NCI-H1694 treated with DMSO at 0.1 percent for 48 hours (cell line): Measurements from ENCODE around the gene YAF2.

ENCODE experiments used
- DNase-seq: peaks from one replicate; lab custom pipeline; 2025; lab: John Stamatoyannopoulos, UW

Gene YAF2

GRCh38 chr12:42144408-42145196 is 93.4 kb downstream of the YAF2 start, which contains the start of gene GXYLT1:
TSS of gene GXYLT1 (minus strand) at chr12:42144874. CDS start at chr12:42144646, 228 bp downstream.
- peak; percentile 47 for DNase-seq

GRCh38 chr12:42144158-42144407 is 94.0 kb downstream of the YAF2 start:
- DNase-seq = no peak

DNA sequence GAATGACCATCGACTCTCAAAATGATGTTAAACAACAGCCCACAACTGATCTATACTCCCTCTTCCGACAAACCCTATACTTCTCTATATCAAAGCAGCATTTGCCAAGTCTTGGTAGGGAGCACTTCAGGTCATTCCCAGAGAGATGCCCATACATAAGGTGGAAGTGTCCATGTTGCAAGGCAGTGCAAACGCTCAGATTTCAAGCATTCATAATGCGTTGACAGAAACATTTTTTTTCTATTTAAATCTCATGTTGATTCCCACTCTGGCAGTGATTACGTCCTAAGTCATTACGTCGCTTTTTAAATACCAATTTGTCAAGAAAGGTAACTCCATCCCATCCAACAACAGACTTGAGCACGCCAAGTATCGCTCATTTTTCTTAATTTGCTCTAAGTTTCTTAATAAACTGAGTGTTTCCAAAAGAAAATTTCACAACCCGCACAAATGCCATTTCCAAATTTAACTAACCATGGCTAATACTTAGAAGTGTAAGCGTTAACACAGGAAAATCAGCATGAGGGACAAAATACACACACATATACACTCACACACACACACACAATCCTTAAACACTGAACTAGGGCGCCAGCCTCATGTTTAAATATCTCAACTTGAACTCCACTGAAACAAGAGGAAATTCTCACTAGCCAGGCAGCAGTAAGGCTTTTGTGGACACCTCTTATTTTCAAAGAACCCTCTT is 94.4 kb downstream of the YAF2 start:
- no peak for DNase-seq

DNA sequence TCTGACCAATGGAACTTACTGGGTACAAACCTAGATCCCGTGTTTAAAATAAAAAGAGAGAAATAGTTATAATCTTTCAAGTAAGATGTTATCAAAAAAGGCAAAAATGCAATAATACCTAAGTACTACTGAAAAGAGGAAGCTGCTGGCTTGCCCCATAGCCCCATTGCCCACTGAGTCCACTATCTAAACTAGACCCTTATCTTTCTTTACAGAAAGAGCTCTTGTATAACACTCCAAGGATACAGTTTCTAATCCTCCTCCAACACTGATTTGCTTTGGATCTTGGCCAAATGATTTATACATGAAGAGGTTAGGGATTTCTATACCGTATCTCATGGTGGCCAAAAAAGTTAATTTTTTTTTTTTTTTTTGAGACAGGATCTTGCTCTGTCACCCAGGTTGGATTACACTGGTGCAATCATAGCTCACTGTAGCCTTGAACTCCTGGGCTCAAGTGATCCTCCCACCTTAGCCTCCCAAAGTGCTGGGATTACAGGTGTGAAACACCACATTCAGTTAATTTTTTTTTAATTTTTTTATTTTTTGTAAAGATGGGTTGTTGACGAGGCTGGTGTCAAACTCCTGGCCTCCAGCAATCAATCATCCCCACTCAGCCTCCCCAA is 96.0 kb downstream of the YAF2 start:
- no peak for DNase-seq

- no peak for DNase-seq
These were observed 97.1 kb downstream of the YAF2 start for GRCh38 chr12:42140901-42141300.

- DNase-seq = no peak
These were observed 102.7 kb downstream of the YAF2 start for GRCh38 chr12:42135259-42135814.

- no peak for DNase-seq
These were observed 107.2 kb downstream of the YAF2 start for GRCh38 chr12:42130672-42131402.

DNA sequence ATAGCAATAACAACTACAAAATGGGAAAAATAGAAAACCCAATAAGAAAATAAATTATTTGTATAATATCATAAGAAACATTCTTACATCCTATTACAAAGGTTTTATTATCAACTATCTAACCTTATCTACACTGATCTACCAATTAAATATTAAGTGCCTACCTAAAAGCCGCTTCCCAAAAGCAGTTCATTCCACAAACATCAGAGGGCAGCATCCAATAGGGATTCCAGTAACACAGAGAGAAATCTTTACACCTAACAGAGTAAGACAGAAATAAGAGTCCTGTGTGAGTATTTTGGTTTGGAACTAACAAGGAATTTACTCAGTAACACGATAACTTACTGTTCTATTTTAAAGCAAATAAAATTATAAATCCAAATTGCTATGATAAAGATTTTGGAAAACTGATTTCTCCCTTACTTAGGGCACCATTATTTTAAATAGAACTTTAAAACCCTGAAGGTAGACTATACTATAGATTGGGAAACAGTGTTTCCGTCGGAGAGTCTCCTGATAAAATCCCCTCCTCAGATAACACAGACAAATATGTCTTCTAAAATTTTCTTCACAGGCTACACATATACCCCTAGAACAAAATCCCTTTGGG is 108.3 kb downstream of the YAF2 start:
- peak; percentile 28 for DNase-seq

DNA sequence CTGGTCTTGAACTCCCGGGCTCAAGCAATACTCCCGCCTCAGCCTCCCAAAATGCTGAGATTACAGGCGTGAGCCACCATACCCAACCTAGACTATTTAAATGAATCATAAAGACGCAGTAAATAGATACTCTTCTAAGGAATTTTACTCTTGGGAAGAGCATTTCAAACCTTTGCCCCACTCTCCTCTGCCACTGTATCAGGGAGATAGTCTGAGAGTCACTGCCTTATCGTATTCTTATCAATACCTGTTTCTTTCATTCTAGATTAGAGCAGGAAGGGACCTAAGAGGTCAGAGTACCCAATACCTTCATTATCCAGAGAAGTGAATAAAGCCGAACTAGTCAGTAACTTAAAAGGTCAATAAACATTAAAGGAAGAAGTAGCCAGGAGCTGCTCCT is 109.2 kb downstream of the YAF2 start:
- DNase-seq = no peak

DNA sequence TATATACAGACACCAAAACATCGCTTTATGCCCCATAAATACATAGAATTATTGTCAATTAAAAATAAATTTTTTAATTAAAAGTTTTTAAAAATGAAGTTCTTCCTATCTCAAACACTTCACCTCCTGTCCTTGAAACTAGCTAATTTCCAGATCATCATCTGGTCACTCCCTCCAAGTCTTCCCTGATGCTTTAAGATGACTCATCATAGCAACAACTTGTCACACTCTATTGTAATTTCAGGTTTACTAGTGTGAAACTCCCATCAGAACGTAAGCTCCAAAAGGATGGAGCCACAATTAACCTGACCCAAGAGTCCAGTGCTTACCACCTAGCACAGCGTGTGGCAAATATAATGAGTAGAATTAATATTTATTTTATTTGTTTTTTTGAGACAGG is 109.7 kb downstream of the YAF2 start:
- no peak for DNase-seq

DNA sequence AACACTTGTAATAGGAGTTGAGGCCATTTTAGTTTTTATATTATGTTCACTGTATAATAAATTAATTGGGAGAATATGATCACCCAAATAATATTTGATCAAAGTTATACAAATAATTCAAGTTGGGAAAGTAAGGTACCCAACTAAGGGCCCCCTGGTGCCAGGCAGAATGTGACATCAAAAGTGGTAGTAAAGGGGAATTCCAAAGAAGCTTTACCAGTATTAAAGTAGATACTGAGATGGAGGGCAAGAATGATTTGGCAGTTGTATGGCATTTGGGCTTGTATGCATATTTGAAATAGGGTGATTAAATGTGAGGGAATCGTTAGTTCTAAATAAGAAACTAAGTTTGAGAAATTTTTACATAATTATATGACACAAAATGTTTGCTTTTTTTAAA is 111.1 kb downstream of the YAF2 start:
- DNase-seq = no peak

DNA sequence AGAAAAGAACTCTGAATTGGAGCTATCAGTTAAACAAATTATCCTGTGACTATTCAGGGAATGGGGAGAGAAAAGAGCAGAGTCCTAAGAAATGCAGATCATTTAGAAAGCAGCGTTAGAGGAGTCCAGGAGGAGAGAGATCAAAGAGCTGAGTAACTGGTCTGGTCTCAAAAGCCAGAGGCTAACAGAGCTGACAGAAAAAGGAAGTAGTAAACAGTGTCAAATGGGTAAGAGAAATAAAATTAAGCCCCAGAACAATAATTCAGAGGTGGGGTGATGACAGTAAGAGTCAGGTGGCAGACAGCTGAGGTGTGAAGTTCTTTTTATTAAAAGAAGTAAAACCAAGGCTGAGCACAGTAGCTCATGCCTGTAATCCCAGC is 112.7 kb downstream of the YAF2 start:
- DNase-seq = no peak

DNA sequence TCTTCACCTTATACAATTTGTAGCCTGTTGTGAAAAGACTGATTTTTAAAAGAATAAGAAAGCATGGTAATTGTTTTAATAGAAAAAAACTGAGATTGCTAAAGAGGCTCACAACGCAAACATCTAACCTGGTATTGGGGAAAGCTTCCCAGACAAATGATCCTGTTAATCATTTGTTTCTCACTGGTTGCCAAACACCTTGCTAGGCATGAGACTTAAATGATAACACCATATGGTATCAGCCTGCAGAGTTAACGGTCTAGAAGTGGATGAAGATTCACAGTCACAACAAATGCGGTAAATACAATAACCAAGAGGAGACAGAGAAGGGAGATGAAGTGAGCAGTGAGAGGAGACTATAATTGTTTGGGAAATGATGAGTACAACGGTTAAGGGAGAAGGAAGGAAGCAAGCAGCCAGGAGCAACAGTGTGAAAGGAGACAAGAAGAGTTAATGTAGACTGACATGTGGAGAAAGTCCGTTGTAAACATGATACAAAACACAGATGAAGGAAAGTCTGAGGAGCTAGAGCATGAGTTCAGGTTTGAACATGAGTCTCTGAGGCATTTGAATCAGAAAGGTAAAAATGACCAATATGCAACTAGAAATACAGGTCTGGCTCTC is 113.2 kb downstream of the YAF2 start:
- no peak for DNase-seq

GRCh38 chr12:42119085-42119633 is 118.9 kb downstream of the YAF2 start:
- no peak for DNase-seq

DNA sequence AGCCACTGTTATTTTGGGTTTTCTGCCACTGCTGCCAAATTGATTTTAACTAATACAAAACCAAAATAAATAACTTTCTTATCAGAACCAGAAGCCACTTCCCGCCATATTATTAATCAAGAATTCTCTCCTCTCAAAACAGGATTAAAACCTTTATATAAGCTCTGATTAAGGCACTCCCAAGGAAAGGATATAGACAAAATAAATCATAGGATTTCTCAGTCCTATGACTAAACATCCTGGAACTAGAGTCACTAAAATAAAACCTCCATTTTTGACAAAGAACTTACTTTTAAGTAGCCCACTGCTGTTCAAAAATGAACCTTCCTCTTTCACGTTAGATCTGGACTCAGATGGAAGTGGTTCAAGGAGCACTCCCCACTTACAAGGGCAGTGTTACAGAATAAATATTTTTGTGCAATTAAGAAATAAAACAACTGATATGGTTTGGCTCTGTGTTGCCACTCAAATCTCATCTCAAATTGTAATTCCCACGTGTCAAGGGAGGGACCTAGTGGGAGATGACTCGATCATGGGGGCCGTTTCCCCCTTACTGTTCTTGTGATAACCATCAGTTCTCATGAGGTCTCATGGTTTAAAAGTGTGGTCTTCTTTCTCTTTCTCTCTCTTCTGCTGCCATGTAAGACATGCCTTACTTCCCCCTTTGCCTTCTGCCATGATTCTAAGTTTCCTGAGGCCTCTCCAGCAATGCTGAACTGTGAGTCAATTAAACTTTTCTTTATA is 119.7 kb downstream of the YAF2 start:
- DNase-seq = no peak

GRCh38 chr12:42109031-42109430 is 129.0 kb downstream of the YAF2 start:
- no peak for DNase-seq
